Activated CD8-positive, alpha-beta T cell treated with anti-CD3 and anti-CD28 coated beads for 36 hours (primary cell): ENCODE measurements around the gene MYCL. TPM values are rescaled to one million over a fixed set of nuclear protein-coding genes. Genes with fewer than 3 reads are reported as not detected.

Source experiments
- ATAC-seq: fragments of 200-7000 bp; cut with Tn5 transposase; one replicate; pipeline ENCODE4 v1.10.0; 2021; ENCODE audit warnings: mild to moderate bottlenecking, moderate library complexity
- CTCF ChIA-PET: fragments of 350-600 bp; sonication (Branson Sonifier 250); formaldehyde crosslinking; loops from one replicate; lab custom pipeline; 2021; ENCODE audit warnings: antibody characterized with exemption; lab: Charles Lee
- POLR2A ChIA-PET: fragments of 350-600 bp; sonication (Branson Sonifier 250); formaldehyde crosslinking; loops from one replicate; lab custom pipeline; 2021; ENCODE audit warnings: antibody characterized with exemption; lab: Charles Lee
- DNase-seq: peaks from one replicate; pipeline ENCODE4 v3.0.0-alpha.2; 2020
- H3K27ac Mint-ChIP-seq: one replicate; pipeline ENCODE4 v1.8.0; 2021; ENCODE audit warnings: mild to moderate bottlenecking, mixed read lengths
- H3K27me3 Mint-ChIP-seq: one replicate; pipeline ENCODE4 v1.8.0; 2021; ENCODE audit warnings: mixed read lengths
- H3K36me3 Mint-ChIP-seq: one replicate; pipeline ENCODE4 v1.8.0; 2021; ENCODE audit warnings: low read depth, mixed read lengths
- H3K4me1 Mint-ChIP-seq: one replicate; pipeline ENCODE4 v1.8.0; 2021; ENCODE audit warnings: low read depth, mixed read lengths
- H3K4me3 Mint-ChIP-seq: one replicate; pipeline ENCODE4 v1.8.0; 2021; ENCODE audit warnings: mild to moderate bottlenecking, moderate library complexity, mixed read lengths
- H3K9me3 Mint-ChIP-seq: one replicate; pipeline ENCODE4 v1.8.0; 2021; ENCODE audit warnings: mixed read lengths
- intact Hi-C: fragments of 100-400 bp; cut with micrococcal nuclease; formaldehyde crosslinking; loops from one replicate; pipeline ENCODE4 v1.10.0; 2022
- total RNA-seq, 2 experiments: library from RNA; stranded (reverse); gene quantifications; one replicate each; pipeline ENCODE4 v1.2.3, GENCODE V29; 2021
- TF ChIP-seq, protein P1 (sequence below): fragments of 200-600 bp; IDR thresholded peaks from one replicate; pipeline ENCODE4 v1.8.0; 2022; ENCODE audit warnings: antibody characterized with exemption, mild to moderate bottlenecking

MYCL gene, protein sequence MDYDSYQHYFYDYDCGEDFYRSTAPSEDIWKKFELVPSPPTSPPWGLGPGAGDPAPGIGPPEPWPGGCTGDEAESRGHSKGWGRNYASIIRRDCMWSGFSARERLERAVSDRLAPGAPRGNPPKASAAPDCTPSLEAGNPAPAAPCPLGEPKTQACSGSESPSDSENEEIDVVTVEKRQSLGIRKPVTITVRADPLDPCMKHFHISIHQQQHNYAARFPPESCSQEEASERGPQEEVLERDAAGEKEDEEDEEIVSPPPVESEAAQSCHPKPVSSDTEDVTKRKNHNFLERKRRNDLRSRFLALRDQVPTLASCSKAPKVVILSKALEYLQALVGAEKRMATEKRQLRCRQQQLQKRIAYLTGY
- total RNA-seq = under 1 TPM; 0.13 to 0.20 TPM

DNA sequence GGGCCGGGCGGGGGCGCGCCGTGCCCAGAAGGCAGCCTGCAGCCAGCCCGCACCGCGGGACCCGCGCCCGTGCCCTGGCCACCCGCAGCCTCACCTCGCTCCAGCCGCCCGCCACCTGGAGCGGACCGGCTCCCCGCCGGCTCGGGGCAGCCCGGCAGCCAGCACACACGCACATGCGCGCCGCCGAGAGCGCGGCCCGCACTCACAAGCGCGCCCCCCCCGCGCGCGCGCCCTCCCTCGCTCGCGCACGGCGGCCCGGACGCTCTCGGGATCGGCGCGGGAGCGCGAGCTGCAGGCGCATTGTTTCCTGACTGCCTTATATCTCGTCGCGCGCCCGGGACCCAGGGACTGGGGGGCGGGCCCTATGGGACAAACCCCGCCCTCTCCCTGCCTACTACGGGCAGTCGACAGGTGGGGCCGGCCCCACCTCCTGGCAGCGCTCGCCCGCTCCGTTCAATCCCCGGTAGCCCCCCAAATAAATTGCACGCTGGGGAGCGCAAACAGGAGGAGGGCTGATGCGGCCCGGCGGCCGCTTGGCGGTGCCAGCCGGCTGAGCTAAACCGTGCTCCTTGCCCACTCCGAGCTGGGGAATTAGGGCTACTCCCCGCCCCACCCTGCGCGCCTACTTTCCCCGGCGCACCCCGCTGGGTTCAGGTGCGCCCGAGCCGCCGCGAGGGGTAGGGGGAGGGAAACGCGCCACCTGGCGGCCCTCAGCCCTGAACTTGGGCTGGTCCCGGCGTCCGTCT is at the start of gene MYCL:
Gene MYCL, minus strand, starts transcription at position 204 of the 746 bp plus-strand sequence. CDS start 483 bp downstream, outside the sequence.
- ChIA-PET POLR2A (interaction anchor here (0.7 to 1.2 kb wide), 4 partner anchors 9 to 137 kb away, joined by 3 to 6 read pairs (median 4); no protein-coding TSS in a partner anchor), CTCF (interaction anchor here (0.7 to 3.7 kb wide), 47 partner anchors 8 to 393 kb away, joined by 3 to 35 read pairs (median 5); partner anchors contain the start of genes CAP1, MFSD2A and TRIT1)
- DNase-seq (peak; percentile 85), ATAC-seq (peak; percentile 89)
- intact Hi-C loops = loop anchor here (5.0 kb wide), 1 partner anchor 85 kb away; no protein-coding TSS in a partner anchor
- Mint-ChIP-seq H3K9me3 (no peaks in the 10 kb centered on the region), H3K36me3 (no peaks in the 10 kb centered on the region), H3K4me3 (peak within 1 kb of the TSS; percentile 70), H3K27ac (no peak within 1 kb of the TSS), H3K4me1 (no peaks in the 10 kb centered on the region), H3K27me3 (peaks cover 55% of the 10 kb centered on the region)
- TF ChIP-seq, protein P1, sequence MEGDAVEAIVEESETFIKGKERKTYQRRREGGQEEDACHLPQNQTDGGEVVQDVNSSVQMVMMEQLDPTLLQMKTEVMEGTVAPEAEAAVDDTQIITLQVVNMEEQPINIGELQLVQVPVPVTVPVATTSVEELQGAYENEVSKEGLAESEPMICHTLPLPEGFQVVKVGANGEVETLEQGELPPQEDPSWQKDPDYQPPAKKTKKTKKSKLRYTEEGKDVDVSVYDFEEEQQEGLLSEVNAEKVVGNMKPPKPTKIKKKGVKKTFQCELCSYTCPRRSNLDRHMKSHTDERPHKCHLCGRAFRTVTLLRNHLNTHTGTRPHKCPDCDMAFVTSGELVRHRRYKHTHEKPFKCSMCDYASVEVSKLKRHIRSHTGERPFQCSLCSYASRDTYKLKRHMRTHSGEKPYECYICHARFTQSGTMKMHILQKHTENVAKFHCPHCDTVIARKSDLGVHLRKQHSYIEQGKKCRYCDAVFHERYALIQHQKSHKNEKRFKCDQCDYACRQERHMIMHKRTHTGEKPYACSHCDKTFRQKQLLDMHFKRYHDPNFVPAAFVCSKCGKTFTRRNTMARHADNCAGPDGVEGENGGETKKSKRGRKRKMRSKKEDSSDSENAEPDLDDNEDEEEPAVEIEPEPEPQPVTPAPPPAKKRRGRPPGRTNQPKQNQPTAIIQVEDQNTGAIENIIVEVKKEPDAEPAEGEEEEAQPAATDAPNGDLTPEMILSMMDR = peak; percentile 75

DNA sequence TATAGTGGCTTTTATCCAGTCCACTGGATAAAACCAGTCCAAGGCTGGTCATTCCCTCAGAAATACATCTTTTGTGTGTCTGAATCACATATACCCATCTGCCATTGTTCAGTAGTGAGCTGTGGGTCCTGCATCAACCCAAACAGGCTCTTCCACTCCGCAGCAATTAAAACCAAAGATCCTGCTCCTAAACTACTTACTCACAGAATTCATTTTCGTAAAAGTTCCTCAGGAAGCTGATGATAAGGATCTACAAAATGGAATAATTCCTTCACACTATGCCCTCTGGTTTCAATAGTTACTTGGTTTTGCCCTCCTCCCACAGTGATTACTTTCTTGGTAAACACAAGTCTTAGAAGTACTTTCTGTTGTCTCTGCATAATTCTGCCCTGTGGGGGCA is 48.2 kb upstream of the MYCL start:
- TF ChIP-seq, protein P1 = no peak
- Mint-ChIP-seq H3K27me3 (peaks cover 2% of the 10 kb centered on the region), H3K4me1 (peaks cover 13% of the 10 kb centered on the region), H3K9me3 (no peaks in the 10 kb centered on the region), H3K36me3 (no peaks in the 10 kb centered on the region), H3K4me3 (no peak overlapping the region), H3K27ac (no peak overlapping the region)
- DNase-seq = no peak
- ChIA-PET POLR2A (no interaction called here), CTCF (interaction anchor here (1.4 to 3.0 kb wide), 3 partner anchors 11 to 30 kb away, joined by 4 to 12 read pairs (median 5); no protein-coding TSS in a partner anchor)
- no peak for ATAC-seq
- intact Hi-C loops = no loop called here

DNA sequence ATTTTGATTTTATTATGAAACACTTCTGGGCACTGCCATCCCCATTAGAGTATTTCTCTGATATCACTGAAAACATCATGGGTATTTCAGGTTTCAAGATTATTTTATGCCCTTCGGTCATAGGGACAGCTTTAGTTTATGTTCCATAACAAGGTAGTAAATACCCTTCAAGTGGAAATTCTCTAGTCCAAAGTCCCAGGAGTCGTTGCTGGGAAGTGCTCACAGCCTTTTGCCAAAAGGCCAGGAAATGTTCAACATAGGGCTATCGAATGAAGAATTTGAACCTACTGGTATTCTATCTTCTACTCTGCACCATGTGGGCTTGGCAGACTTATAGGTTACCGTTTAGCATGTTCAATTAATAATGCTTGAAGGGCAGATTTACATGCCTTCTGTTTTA is 45.5 kb upstream of the MYCL start:
- Mint-ChIP-seq H3K36me3 (no peaks in the 10 kb centered on the region), H3K27me3 (peaks cover 3% of the 10 kb centered on the region), H3K27ac (no peak overlapping the region), H3K4me3 (no peak overlapping the region), H3K9me3 (no peaks in the 10 kb centered on the region), H3K4me1 (peaks cover 12% of the 10 kb centered on the region)
- no peak for ATAC-seq
- intact Hi-C loops = no loop called here
- TF ChIP-seq, protein P1 = no peak
- CTCF ChIA-PET = interaction anchor here (1.2 to 3.0 kb wide), 2 partner anchors 27 to 28 kb away, joined by 3 to 12 read pairs; no protein-coding TSS in a partner anchor
- POLR2A ChIA-PET = no interaction called here
- DNase-seq = no peak

DNA sequence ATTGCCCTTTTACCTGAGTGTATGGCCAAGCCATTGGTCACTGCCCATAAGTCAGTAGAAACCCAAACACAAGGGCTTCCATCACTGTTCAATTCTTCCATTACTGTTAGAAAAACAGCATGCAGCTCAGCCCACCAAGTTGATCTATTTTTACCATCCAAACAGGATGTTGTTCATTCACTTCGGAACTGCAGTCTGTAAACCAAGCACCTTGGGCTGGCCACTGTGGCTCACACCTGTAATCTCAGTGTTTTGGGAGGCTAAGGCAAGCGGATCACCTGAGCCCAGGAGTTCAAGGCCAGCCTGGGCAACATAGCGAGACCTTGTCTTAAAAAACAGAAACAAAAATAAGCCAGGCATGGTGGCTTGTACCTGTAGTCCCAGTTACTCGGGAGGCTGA is 44.5 kb upstream of the MYCL start:
- DNase-seq (no peak), ATAC-seq (no peak)
- peaks cover 12% of the 10 kb centered on the region for H3K4me1 Mint-ChIP-seq
- H3K9me3 Mint-ChIP-seq = no peaks in the 10 kb centered on the region
- TF ChIP-seq, protein P1 = no peak
- CTCF ChIA-PET = interaction anchor here (1.0 to 1.2 kb wide), 2 partner anchors 28 to 45 kb away, joined by 3 to 5 read pairs; partner anchors contain the start of gene MYCL
- POLR2A ChIA-PET = no interaction called here
- peaks cover 3% of the 10 kb centered on the region for H3K27me3 Mint-ChIP-seq
- intact Hi-C loops = no loop called here
- H3K4me3 Mint-ChIP-seq = no peak overlapping the region
- H3K27ac Mint-ChIP-seq = no peak overlapping the region
- H3K36me3 Mint-ChIP-seq = no peaks in the 10 kb centered on the region
